Neural progenitor cell (in vitro differentiated cells): ENCODE data around the gene CDK5R1. TPM values are rescaled to one million over a fixed set of nuclear protein-coding genes. Genes with fewer than 3 reads are reported as not detected.

Experiments
- DNase-seq: peaks from one replicate; pipeline ENCODE4 v3.0.0-alpha.2; 2016; ENCODE audit warnings: low spot score
- H2AFZ ChIP-seq: fragments of 200-600 bp; sonication (generic); replicated peaks from 2 replicates; pipeline ENCODE4 v1.6.1; 2016; ENCODE audit warnings: antibody characterized with exemption
- H3F3A ChIP-seq: fragments of 200-600 bp; sonication (generic); 2 replicates; pipeline ENCODE4 v1.6.1; 2016; ENCODE audit warnings: antibody characterized with exemption, low read depth
- H3K27ac ChIP-seq: fragments of 200-600 bp; sonication (generic); 2 replicates; pipeline ENCODE4 v1.5.1; 2016; ENCODE audit warnings: mild to moderate bottlenecking
- H3K27me3 ChIP-seq: fragments of 200-600 bp; sonication (generic); 2 replicates; pipeline ENCODE4 v1.6.1; 2016; ENCODE audit warnings: mild to moderate bottlenecking, moderate library complexity
- H3K36me3 ChIP-seq: fragments of 200-600 bp; sonication (generic); 2 replicates; pipeline ENCODE4 v1.5.1; 2016
- H3K4me1 ChIP-seq: fragments of 200-600 bp; sonication (generic); 2 replicates; pipeline ENCODE4 v1.6.1; 2016; ENCODE audit warnings: mixed run types
- H3K4me2 ChIP-seq: fragments of 200-600 bp; sonication (generic); 2 replicates; pipeline ENCODE4 v1.6.1; 2016
- H3K4me3 ChIP-seq: fragments of 200-600 bp; sonication (generic); 2 replicates; pipeline ENCODE4 v1.5.1; 2016
- H3K79me2 ChIP-seq: fragments of 200-600 bp; sonication (generic); 2 replicates; pipeline ENCODE4 v1.6.1; 2016; ENCODE audit warnings: low read depth
- H3K9ac ChIP-seq: fragments of 200-600 bp; sonication (generic); 2 replicates; pipeline ENCODE4 v1.6.1; 2016
- H3K9me3 ChIP-seq: fragments of 200-600 bp; sonication (generic); 2 replicates; pipeline ENCODE4 v1.5.1; 2016; ENCODE audit warnings: low read depth
- H4K20me1 ChIP-seq: fragments of 200-600 bp; sonication (generic); 2 replicates; pipeline ENCODE4 v1.6.1; 2016; ENCODE audit warnings: low read depth
- H3K27ac Mint-ChIP-seq: 3 replicates; pipeline ENCODE4 v1.8.0; 2021; ENCODE audit warnings: mixed read lengths
- H3K27me3 Mint-ChIP-seq: 2 replicates; pipeline ENCODE4 v1.8.0; 2022; ENCODE audit warnings: low read depth, mild to moderate bottlenecking, inconsistent platforms, moderate library complexity, mixed read lengths; ENCODE audit not compliant: insufficient read depth
- H3K36me3 Mint-ChIP-seq: 3 replicates; pipeline ENCODE4 v1.8.0; 2021; ENCODE audit warnings: mixed read lengths
- H3K4me1 Mint-ChIP-seq: 3 replicates; pipeline ENCODE4 v1.8.0; 2021; ENCODE audit warnings: mixed read lengths
- H3K4me3 Mint-ChIP-seq: 3 replicates; pipeline ENCODE4 v1.8.0; 2021; ENCODE audit warnings: mild to moderate bottlenecking, moderate library complexity, mixed read lengths
- H3K9me3 Mint-ChIP-seq: 3 replicates; pipeline ENCODE4 v1.8.0; 2020; ENCODE audit warnings: mixed read lengths
- EZH2 ChIP-seq: fragments of 200-600 bp; sonication (generic); IDR thresholded peaks from 2 replicates; pipeline ENCODE4 v1.6.1; 2017; ENCODE audit warnings: antibody characterized with exemption, mild to moderate bottlenecking, moderate library complexity
- EZH2phosphoT487 ChIP-seq: fragments of 200-600 bp; sonication (generic); IDR thresholded peaks from 2 replicates; pipeline ENCODE4 v1.6.1; 2017; ENCODE audit warnings: antibody characterized with exemption
- total RNA-seq: library from RNA; depleted of rRNA; stranded (reverse); fragments of >200 nt; gene quantifications from 2 replicates; pipeline ENCODE4 v1.2.3, GENCODE V29; 2015; ENCODE audit warnings: low replicate concordance
- TF ChIP-seq, protein P1 (sequence below): fragments of 200-600 bp; sonication (generic); IDR thresholded peaks from 2 replicates; pipeline ENCODE4 v1.5.1; 2017; ENCODE audit warnings: antibody characterized with exemption, mild to moderate bottlenecking

Gene CDK5R1
- total RNA-seq, 1 donor from 2014 or later, result 6.9 TPM

DNA sequence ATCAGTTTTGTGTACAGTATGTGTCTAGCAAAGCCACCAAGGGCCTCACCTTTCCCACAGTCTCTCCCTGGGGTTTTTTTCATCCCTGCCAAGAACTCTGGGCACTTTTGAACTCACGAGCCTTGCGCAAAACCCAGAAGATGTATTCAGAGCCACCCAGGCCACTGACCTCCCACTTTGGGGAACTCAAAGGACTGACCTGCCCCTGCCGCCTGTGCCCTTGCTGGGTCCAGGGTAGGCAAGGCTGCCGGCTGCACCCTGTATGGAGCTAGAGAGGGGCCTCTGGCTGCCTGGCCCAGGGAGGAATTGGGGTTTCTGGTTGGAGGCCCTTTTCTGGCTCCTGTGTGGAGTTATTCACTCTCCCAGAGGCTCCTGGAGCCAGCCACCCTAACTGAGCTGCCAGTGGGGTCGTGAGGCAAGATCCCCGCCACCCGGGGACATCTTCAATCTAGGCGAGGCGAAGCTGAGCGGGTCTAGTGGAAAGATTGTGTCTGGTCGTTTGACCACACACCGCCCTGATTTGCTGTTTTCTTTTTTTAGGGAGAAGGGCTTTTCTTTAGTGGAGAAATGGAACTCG, 1.9 kb downstream of the CDK5R1 start:
- H3K36me3 Mint-ChIP-seq, result peaks cover 18% of the 10 kb centered on the region
- H3K27ac Mint-ChIP-seq, result no peak overlapping the region
- Histone ChIP-seq H3K4me1 (peaks cover 41% of the 10 kb centered on the region), H3K79me2 (peaks cover 31% of the 10 kb centered on the region), H3K4me3 (no peak overlapping the region), H3K27me3 (no peaks in the 10 kb centered on the region), H3F3A (peaks cover 23% of the 10 kb centered on the region), H3K9me3 (no peaks in the 10 kb centered on the region), H2AFZ (no peak overlapping the region), H3K9ac (no peak overlapping the region), H3K27ac (no peak overlapping the region), H3K36me3 (no peaks in the 10 kb centered on the region), H4K20me1 (peaks cover 36% of the 10 kb centered on the region), H3K4me2 (peak overlapping the region; percentile 96)
- no peak for DNase-seq
- H3K4me3 Mint-ChIP-seq, result peak overlapping the region; percentile 89
- TF ChIP-seq EZH2 (no peak), EZH2phosphoT487 (no peak)
- TF ChIP-seq, protein P1, sequence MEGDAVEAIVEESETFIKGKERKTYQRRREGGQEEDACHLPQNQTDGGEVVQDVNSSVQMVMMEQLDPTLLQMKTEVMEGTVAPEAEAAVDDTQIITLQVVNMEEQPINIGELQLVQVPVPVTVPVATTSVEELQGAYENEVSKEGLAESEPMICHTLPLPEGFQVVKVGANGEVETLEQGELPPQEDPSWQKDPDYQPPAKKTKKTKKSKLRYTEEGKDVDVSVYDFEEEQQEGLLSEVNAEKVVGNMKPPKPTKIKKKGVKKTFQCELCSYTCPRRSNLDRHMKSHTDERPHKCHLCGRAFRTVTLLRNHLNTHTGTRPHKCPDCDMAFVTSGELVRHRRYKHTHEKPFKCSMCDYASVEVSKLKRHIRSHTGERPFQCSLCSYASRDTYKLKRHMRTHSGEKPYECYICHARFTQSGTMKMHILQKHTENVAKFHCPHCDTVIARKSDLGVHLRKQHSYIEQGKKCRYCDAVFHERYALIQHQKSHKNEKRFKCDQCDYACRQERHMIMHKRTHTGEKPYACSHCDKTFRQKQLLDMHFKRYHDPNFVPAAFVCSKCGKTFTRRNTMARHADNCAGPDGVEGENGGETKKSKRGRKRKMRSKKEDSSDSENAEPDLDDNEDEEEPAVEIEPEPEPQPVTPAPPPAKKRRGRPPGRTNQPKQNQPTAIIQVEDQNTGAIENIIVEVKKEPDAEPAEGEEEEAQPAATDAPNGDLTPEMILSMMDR, result no peak
- H3K27me3 Mint-ChIP-seq, result peaks cover 5% of the 10 kb centered on the region
- peaks cover 77% of the 10 kb centered on the region for H3K4me1 Mint-ChIP-seq
- H3K9me3 Mint-ChIP-seq, result no peaks in the 10 kb centered on the region

GRCh38 chr17:32489320-32490100, 2.7 kb downstream of the CDK5R1 start:
- H3K4me3 Mint-ChIP-seq, result peak overlapping the region; percentile 89
- Histone ChIP-seq H3K27ac (no peak overlapping the region), H3K9ac (no peak overlapping the region), H3K27me3 (no peaks in the 10 kb centered on the region), H3K36me3 (no peaks in the 10 kb centered on the region), H3K4me3 (no peak overlapping the region), H3K4me2 (peak overlapping the region; percentile 96), H3K79me2 (peaks cover 31% of the 10 kb centered on the region), H3K9me3 (no peaks in the 10 kb centered on the region), H3K4me1 (peaks cover 35% of the 10 kb centered on the region), H3F3A (peaks cover 15% of the 10 kb centered on the region), H4K20me1 (peaks cover 36% of the 10 kb centered on the region), H2AFZ (no peak overlapping the region)
- H3K36me3 Mint-ChIP-seq, result peaks cover 18% of the 10 kb centered on the region
- H3K4me1 Mint-ChIP-seq, result peaks cover 70% of the 10 kb centered on the region
- H3K9me3 Mint-ChIP-seq, result no peaks in the 10 kb centered on the region
- H3K27ac Mint-ChIP-seq, result peak overlapping the region; percentile 37
- TF ChIP-seq, protein P1, result no peak
- TF ChIP-seq EZH2, result no peak
- TF ChIP-seq EZH2phosphoT487, result no peak
- peaks cover 5% of the 10 kb centered on the region for H3K27me3 Mint-ChIP-seq
- DNase-seq, result no peak

DNA sequence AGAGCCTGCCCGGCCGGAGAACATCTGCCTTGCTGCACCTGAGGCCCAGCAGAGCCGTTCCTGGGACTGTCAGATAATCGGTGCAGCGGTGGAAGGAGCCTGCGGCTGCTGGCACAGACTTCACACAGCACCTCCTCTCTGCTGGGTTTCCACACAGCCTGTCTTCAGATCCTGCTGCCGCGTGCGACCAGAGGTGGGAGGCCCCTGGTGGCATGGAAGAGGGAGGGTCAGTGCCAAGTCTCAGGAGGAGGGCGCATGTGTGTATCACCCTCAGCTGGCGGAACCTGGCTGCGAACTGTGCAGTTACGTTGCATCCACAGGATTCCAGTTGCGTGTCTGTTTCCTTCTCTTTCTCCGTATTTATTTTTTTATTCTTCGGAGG, 3.3 kb downstream of the CDK5R1 start:
- TF ChIP-seq, protein P1, result no peak
- TF ChIP-seq EZH2 (no peak), EZH2phosphoT487 (no peak)
- Mint-ChIP-seq H3K27me3 (peaks cover 5% of the 10 kb centered on the region), H3K9me3 (no peaks in the 10 kb centered on the region), H3K36me3 (peaks cover 18% of the 10 kb centered on the region), H3K27ac (no peak overlapping the region), H3K4me1 (peaks cover 68% of the 10 kb centered on the region), H3K4me3 (peak overlapping the region; percentile 41)
- Histone ChIP-seq H3K9ac (no peak overlapping the region), H3K4me1 (peaks cover 35% of the 10 kb centered on the region), H3K9me3 (no peaks in the 10 kb centered on the region), H4K20me1 (peaks cover 36% of the 10 kb centered on the region), H3K27me3 (no peaks in the 10 kb centered on the region), H3K4me2 (peak overlapping the region; percentile 96), H3K36me3 (no peaks in the 10 kb centered on the region), H3K4me3 (no peak overlapping the region), H3K27ac (no peak overlapping the region), H3F3A (peaks cover 12% of the 10 kb centered on the region), H2AFZ (no peak overlapping the region), H3K79me2 (peaks cover 31% of the 10 kb centered on the region)
- DNase-seq, result no peak
